ENCODE measurements around the gene ITPR2.

Gene ITPR2

GRCh38 chr12:26453246-26453645 is 379.7 kb downstream of the ITPR2 start:
- TF ChIP-seq CTCF (IDR thresholded peaks at IDR 0.05) = no peak

GRCh38 chr12:26452511-26452910 is 380.5 kb downstream of the ITPR2 start:
- TF ChIP-seq CTCF (IDR thresholded peaks at IDR 0.05) = no peak

- TF ChIP-seq CTCF (IDR thresholded peaks at IDR 0.05) = no peak
Measured at GRCh38 chr12:26451763-26452162, 381.2 kb downstream of the ITPR2 start.

GRCh38 chr12:26445909-26446308 is 387.1 kb downstream of the ITPR2 start:
- no peak for TF ChIP-seq CTCF (IDR thresholded peaks at IDR 0.05)

GRCh38 chr12:26443309-26443708 is 389.7 kb downstream of the ITPR2 start:
- TF ChIP-seq CTCF (IDR thresholded peaks at IDR 0.05) = no peak

GRCh38 chr12:26441434-26441833 is 391.6 kb downstream of the ITPR2 start:
- no peak for TF ChIP-seq CTCF (IDR thresholded peaks at IDR 0.05)

GRCh38 chr12:26435069-26435404 is 398.0 kb downstream of the ITPR2 start:
- TF ChIP-seq CTCF (IDR thresholded peaks at IDR 0.05) = no peak

- TF ChIP-seq CTCF (IDR thresholded peaks at IDR 0.05) = peak; percentile 69
Measured at GRCh38 chr12:26434299-26435068, 398.5 kb downstream of the ITPR2 start.

All from LNCAP (cell line).